Natural killer cell (primary cell): ENCODE data around the gene ZNF484. TPM values are rescaled to one million over a fixed set of nuclear protein-coding genes. Genes with fewer than 3 reads are reported as not detected.
A peak's percentile ranks its signal among the peaks of the same experiment; 100 is the strongest.
"Not testable (repeated sequence)": the region's sequence is repeated elsewhere in the genome, so short reads cannot be mapped to it uniquely, and the experiment has no call there.

Source experiments
- ATAC-seq, 3 donors: fragments of 150-1000 bp in 2 of 3; fragments of 200-7000 bp in 1 of 3; cut with Tn5 transposase; 1 replicate in 1 of 3; 2 replicates in 2 of 3; pipeline ENCODE4 v1.10.0; 2021; ENCODE audit warnings: mild to moderate bottlenecking in 2 of 3, moderate library complexity in 2 of 3
- DNase-seq, 2 donors: peaks; one replicate each; pipeline versions ENCODE4 v3.0.0 to v3.0.0-alpha.2; 2013 to 2021; ENCODE audit warnings: mixed read lengths in 1 of 2
- H3K27ac ChIP-seq: one replicate; pipeline ENCODE4 v1.5.1; 2013; ENCODE audit warnings: mild to moderate bottlenecking, low read length
- H3K27me3 ChIP-seq: one replicate; pipeline ENCODE4 v1.6.1; 2013; ENCODE audit warnings: low read length; ENCODE audit not compliant: control insufficient read depth, insufficient read depth
- H3K36me3 ChIP-seq: one replicate; pipeline ENCODE4 v1.6.1; 2013; ENCODE audit warnings: low read length; ENCODE audit not compliant: control insufficient read depth, insufficient read depth
- H3K4me1 ChIP-seq: one replicate; pipeline ENCODE4 v1.6.1; 2013; ENCODE audit warnings: low read length; ENCODE audit not compliant: control insufficient read depth, insufficient read depth
- H3K4me3 ChIP-seq: one replicate; pipeline ENCODE4 v1.5.1; 2013; ENCODE audit warnings: low read length
- H3K9me3 ChIP-seq: one replicate; pipeline ENCODE4 v1.6.1; 2013; ENCODE audit warnings: low read length; ENCODE audit not compliant: control insufficient read depth, insufficient read depth
- H3K27ac Mint-ChIP-seq, 2 donors: one replicate each; pipeline ENCODE4 v1.8.0; 2022; ENCODE audit warnings: mild to moderate bottlenecking in 2 of 2, mixed read lengths in 2 of 2, moderate library complexity in 1 of 2
- H3K27me3 Mint-ChIP-seq, 2 donors: one replicate each; pipeline ENCODE4 v1.8.0; 2022; ENCODE audit warnings: low read depth in 2 of 2, mixed read lengths in 2 of 2
- H3K36me3 Mint-ChIP-seq: one replicate; pipeline ENCODE4 v1.8.0; 2022; ENCODE audit warnings: mixed read lengths
- H3K4me1 Mint-ChIP-seq, 2 donors: one replicate each; pipeline ENCODE4 v1.8.0; 2022; ENCODE audit warnings: mixed read lengths in 2 of 2
- H3K4me3 Mint-ChIP-seq: one replicate; pipeline ENCODE4 v1.8.0; 2022; ENCODE audit warnings: mild to moderate bottlenecking, moderate library complexity, mixed read lengths
- H3K9me3 Mint-ChIP-seq, 2 donors: one replicate each; pipeline ENCODE4 v1.8.0; 2022; ENCODE audit warnings: mixed read lengths in 2 of 2
- whole genome bisulfite sequencing: methylation state at CpG from one replicate; pipeline ENCODE4 v1.1.7; 2013; ENCODE audit warnings: missing lambda C conversion rate; ENCODE audit not compliant: insufficient coverage; 5-methylcytosine and 5-hydroxymethylcytosine counted together
- intact Hi-C: fragments of 100-400 bp; cut with micrococcal nuclease; formaldehyde crosslinking; loops from one replicate; pipeline ENCODE4 v1.14.2; 2022
- total RNA-seq, 4 donors: library from RNA; stranded (reverse); fragments of 120-200 nt in 1 of 4; gene quantifications; one replicate each; pipeline versions ENCODE4 v1.2.3 to v1.2.4, GENCODE V29; 2013 to 2022
- TF ChIP-seq, protein P1 (sequence below): fragments of 200-600 bp; IDR thresholded peaks from one replicate; pipeline ENCODE4 v1.8.0; 2022; ENCODE audit warnings: antibody characterized with exemption

The ZNF484 gene
- total RNA-seq, 3 donors from 2014 or later (not counting 1 experiment from before 2014, with no cell fraction given) = 14.1 to 19.5 (median 16.2) TPM

DNA sequence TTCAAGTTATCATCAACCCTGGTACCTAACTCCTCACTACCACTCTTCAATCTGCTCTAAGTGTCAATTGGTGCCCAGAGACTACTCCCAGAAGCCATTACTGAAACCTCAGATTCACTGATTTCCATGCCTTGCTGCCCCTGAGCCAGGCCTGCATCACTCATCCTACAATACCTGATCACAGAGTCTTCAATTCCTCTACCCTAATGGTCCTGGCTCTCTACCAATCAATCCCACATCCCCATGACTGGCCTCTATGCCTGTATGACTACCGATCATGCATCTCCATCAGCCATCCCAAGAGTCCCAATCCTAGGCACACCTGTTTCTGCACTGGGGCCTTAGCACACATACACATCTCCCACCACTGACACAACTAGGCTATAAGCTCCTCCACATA lies 2.5 kb downstream of the ZNF484 start:
- ATAC-seq (no peak), DNase-seq (no peak)
- TF ChIP-seq, protein P1, sequence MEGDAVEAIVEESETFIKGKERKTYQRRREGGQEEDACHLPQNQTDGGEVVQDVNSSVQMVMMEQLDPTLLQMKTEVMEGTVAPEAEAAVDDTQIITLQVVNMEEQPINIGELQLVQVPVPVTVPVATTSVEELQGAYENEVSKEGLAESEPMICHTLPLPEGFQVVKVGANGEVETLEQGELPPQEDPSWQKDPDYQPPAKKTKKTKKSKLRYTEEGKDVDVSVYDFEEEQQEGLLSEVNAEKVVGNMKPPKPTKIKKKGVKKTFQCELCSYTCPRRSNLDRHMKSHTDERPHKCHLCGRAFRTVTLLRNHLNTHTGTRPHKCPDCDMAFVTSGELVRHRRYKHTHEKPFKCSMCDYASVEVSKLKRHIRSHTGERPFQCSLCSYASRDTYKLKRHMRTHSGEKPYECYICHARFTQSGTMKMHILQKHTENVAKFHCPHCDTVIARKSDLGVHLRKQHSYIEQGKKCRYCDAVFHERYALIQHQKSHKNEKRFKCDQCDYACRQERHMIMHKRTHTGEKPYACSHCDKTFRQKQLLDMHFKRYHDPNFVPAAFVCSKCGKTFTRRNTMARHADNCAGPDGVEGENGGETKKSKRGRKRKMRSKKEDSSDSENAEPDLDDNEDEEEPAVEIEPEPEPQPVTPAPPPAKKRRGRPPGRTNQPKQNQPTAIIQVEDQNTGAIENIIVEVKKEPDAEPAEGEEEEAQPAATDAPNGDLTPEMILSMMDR = no peak
- H3K4me1 ChIP-seq = peaks cover 7% of the 10 kb centered on the region
- intact Hi-C loops = loop anchor here (10.0 kb wide), 1 partner anchor 189 kb away; no protein-coding TSS in a partner anchor
- H3K9me3 ChIP-seq = no peaks in the 10 kb centered on the region
- Mint-ChIP-seq H3K4me3 (no peak overlapping the region), H3K36me3 (peaks cover 10% of the 10 kb centered on the region), H3K27ac (peak overlapping the region in 1 of 2 donors; percentile 97), H3K9me3 (no peaks in the 10 kb centered on the region), H3K4me1 (peaks cover 40 to 67% of the 10 kb centered on the region in 2 donors), H3K27me3 (no peaks in the 10 kb centered on the region)
- peaks cover 7% of the 10 kb centered on the region for H3K36me3 ChIP-seq
- WGBS = 100% methylated on average over 1 of the region's 1 CpG
- no peak overlapping the region for H3K27ac ChIP-seq
- H3K4me3 ChIP-seq = no peak overlapping the region
- no peaks in the 10 kb centered on the region for H3K27me3 ChIP-seq

DNA sequence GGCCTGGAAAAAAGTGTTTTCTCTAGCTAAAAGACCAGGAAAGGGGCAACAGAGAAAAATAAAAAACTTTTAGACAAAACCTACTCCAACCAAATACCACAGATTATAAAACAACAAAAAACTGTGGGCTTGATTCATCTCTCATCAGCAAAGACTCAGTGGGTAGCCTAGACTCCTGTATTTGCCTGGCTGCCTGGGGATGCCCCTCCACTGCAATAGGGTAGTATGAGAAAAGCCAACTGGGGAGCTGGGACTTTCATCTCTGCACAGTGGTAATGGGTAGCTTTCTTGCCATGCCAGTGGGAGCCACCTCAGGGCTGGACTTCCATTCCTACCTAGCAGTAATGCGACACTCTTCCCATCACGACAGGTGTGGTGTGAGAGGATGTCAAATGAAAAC lies 7.5 kb downstream of the ZNF484 start:
- H3K27ac Mint-ChIP-seq = peak overlapping the region in 1 of 2 donors; percentile 0
- H3K27me3 Mint-ChIP-seq = no peaks in the 10 kb centered on the region
- intact Hi-C loops = loop anchor here (10.0 kb wide), 1 partner anchor 195 kb away; no protein-coding TSS in a partner anchor
- Histone ChIP-seq H3K9me3 (no peaks in the 10 kb centered on the region), H3K36me3 (peaks cover 29% of the 10 kb centered on the region), H3K4me1 (peaks cover 3% of the 10 kb centered on the region), H3K4me3 (no peak overlapping the region), H3K27me3 (no peaks in the 10 kb centered on the region), H3K27ac (no peak overlapping the region)
- TF ChIP-seq, protein P1 = no peak
- no peaks in the 10 kb centered on the region for H3K36me3 Mint-ChIP-seq
- H3K4me1 Mint-ChIP-seq = peaks cover 26 to 42% of the 10 kb centered on the region in 2 donors
- DNase-seq (no peak), ATAC-seq (no peak)
- no CpG with 5 or more reads among the region's 2 CpGs for whole genome bisulfite sequencing
- peaks cover 0 to 3% of the 10 kb centered on the region in 2 donors for H3K9me3 Mint-ChIP-seq
- no peak overlapping the region for H3K4me3 Mint-ChIP-seq

DNA sequence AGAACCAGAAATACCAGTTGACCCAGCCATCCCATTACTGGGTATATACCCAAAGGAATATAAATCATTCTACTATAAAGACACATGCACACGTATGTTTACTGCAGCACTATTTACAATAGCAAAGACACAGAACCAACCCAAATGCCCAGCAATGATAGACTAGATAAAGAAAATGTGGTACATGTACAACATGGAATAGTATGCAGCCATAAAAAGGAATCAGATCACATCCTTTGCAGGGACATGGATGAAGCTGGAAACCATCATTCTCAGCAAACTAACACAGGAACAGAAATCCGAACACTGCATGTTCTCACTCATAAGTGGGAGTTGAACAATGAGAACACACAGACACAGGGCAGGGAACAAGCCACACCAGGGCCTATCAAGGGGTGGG lies 11.2 kb downstream of the ZNF484 start:
- H3K27me3 ChIP-seq, H3K27ac Mint-ChIP-seq, H3K36me3 Mint-ChIP-seq, intact Hi-C loops, H3K9me3 Mint-ChIP-seq, H3K27ac ChIP-seq, H3K9me3 ChIP-seq, ATAC-seq, DNase-seq, H3K27me3 Mint-ChIP-seq, H3K4me3 Mint-ChIP-seq, H3K4me3 ChIP-seq, H3K4me1 ChIP-seq: not testable (repeated sequence)
- H3K4me1 Mint-ChIP-seq = peaks cover 46 to 48% of the 10 kb centered on the region in 2 donors
- peaks cover 24% of the 10 kb centered on the region for H3K36me3 ChIP-seq
- WGBS = 100% methylated on average over 1 of the region's 2 CpGs

DNA sequence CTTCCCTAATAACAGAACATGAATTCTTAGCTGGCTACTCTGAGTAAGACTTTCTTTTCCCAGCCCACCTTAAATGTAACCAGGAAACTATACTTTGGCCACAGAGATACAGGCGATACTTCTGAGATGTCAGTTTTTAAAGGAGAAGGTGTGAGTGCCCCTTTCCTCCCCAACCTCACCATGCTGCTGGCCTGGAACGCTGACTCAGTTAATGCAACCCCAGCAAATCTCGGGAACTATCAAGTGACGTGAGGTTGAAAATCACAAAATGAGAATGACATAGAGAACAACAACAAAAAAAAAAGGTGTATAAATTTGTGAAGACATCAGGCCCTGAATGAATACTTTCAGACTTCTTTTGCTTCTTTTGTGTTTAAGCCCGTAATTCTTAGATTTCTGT lies 13.7 kb downstream of the ZNF484 start:
- no peak overlapping the region for H3K27ac ChIP-seq
- Mint-ChIP-seq H3K4me1 (peaks cover 40 to 42% of the 10 kb centered on the region in 2 donors), H3K27ac (no peak overlapping the region), H3K4me3 (no peak overlapping the region), H3K27me3 (no peaks in the 10 kb centered on the region), H3K36me3 (peaks cover 8% of the 10 kb centered on the region), H3K9me3 (peaks cover 0 to 3% of the 10 kb centered on the region in 2 donors)
- DNase-seq (no peak), ATAC-seq (no peak)
- peaks cover 40% of the 10 kb centered on the region for H3K36me3 ChIP-seq
- H3K9me3 ChIP-seq = no peaks in the 10 kb centered on the region
- TF ChIP-seq, protein P1 = no peak
- WGBS = 51% methylated on average over 5 of the region's 5 CpGs
- H3K4me1 ChIP-seq = peaks cover 3% of the 10 kb centered on the region
- no peak overlapping the region for H3K4me3 ChIP-seq
- intact Hi-C loops = no loop called here
- no peaks in the 10 kb centered on the region for H3K27me3 ChIP-seq
